ENCODE results near the gene PATJ.
"Not testable (repeated sequence)": the region's sequence is repeated elsewhere in the genome, so short reads cannot be mapped to it uniquely, and the experiment has no call there.

Gene PATJ

GRCh38 chr1:61936839-61937238 lies 194.6 kb downstream of the PATJ start:
- Histone ChIP-seq H3K27me3 (ENCODE audit: insufficient read depth, poor library complexity, severe bottlenecking) (no peaks in the 10 kb centered on the region), H3K27ac (replicated peaks) (no peak overlapping the region), H3K4me3 (replicated peaks; ENCODE audit: insufficient read depth, low read length) (no peak overlapping the region)
- DNase-seq (ENCODE audit: low read depth in 1 of 2, low spot score in 1 of 2) = no peak
- TF ChIP-seq SPI1 (IDR thresholded peaks at IDR 0.05; ENCODE audit: borderline replicate concordance, low read depth) (no peak), CTCF (IDR thresholded peaks at IDR 0.05; ENCODE audit: insufficient read depth, low read length) (no peak), GABPA (IDR thresholded peaks at IDR 0.05; ENCODE audit: low read depth) (no peak)

GRCh38 chr1:61941794-61942193 lies 199.5 kb downstream of the PATJ start:
- Histone ChIP-seq H3K27me3 (ENCODE audit: insufficient read depth, poor library complexity, severe bottlenecking) (no peaks in the 10 kb centered on the region), H3K4me3 (replicated peaks; ENCODE audit: insufficient read depth, low read length) (no peak overlapping the region), H3K27ac (replicated peaks) (no peak overlapping the region)
- no peak for TF ChIP-seq GABPA (IDR thresholded peaks at IDR 0.05; ENCODE audit: low read depth)
- no peak for TF ChIP-seq REST (IDR thresholded peaks at IDR 0.05; ENCODE audit: insufficient replicate concordance, low read depth)
- TF ChIP-seq POLR2AphosphoS5 (IDR thresholded peaks at IDR 0.05; ENCODE audit: low read depth) = no peak
- TF ChIP-seq SPI1 (IDR thresholded peaks at IDR 0.05; ENCODE audit: borderline replicate concordance, low read depth) = no peak
- no peak for TF ChIP-seq CTCF (IDR thresholded peaks at IDR 0.05; ENCODE audit: insufficient read depth, low read length)
- DNase-seq (ENCODE audit: low read depth in 1 of 2, low spot score in 1 of 2) = no peak

- TF ChIP-seq CTCF (IDR thresholded peaks at IDR 0.05; ENCODE audit: insufficient read depth, low read length) = no peak
- no peak for TF ChIP-seq GABPA (IDR thresholded peaks at IDR 0.05; ENCODE audit: low read depth)
- TF ChIP-seq SPI1 (IDR thresholded peaks at IDR 0.05; ENCODE audit: borderline replicate concordance, low read depth) = no peak
- no peak for TF ChIP-seq POLR2AphosphoS5 (IDR thresholded peaks at IDR 0.05; ENCODE audit: low read depth)
- no peak for TF ChIP-seq REST (IDR thresholded peaks at IDR 0.05; ENCODE audit: insufficient replicate concordance, low read depth)
- H3K4me3 ChIP-seq (replicated peaks; ENCODE audit: insufficient read depth, low read length) = no peak overlapping the region
- no peaks in the 10 kb centered on the region for H3K27me3 ChIP-seq (ENCODE audit: insufficient read depth, poor library complexity, severe bottlenecking)
- no peak overlapping the region for H3K27ac ChIP-seq (replicated peaks)
- DNase-seq (ENCODE audit: low read depth in 1 of 2, low spot score in 1 of 2) = no peak
Measured at GRCh38 chr1:61942856-61943255, 200.6 kb downstream of the PATJ start.

GRCh38 chr1:61948685-61949084 lies 206.4 kb downstream of the PATJ start:
- not testable (repeated sequence) for H3K27ac ChIP-seq (replicated peaks); DNase-seq (ENCODE audit: low read depth in 1 of 2, low spot score in 1 of 2); H3K4me3 ChIP-seq (replicated peaks; ENCODE audit: insufficient read depth, low read length); H3K27me3 ChIP-seq (ENCODE audit: insufficient read depth, poor library complexity, severe bottlenecking)

Data from HL-60 (cell line).